GM18867 (cell line): ENCODE measurements around the gene TNFAIP2.
A peak's percentile ranks its signal among the peaks of the same experiment; 100 is the strongest.

Experiments
- ATAC-seq: cut with Tn5 transposase; IDR thresholded peaks from one replicate; pipeline ENCODE4 v1.9.1; 2021; ENCODE audit warnings: mild to moderate bottlenecking, moderate library complexity; ENCODE audit not compliant: unreplicated experiment

TNFAIP2 gene

GRCh38 chr14:103094406-103095209 is 28.7 kb upstream of the TNFAIP2 start, which contains the start of gene EXOC3L4:
Gene EXOC3L4, plus strand, starts transcription at chr14:103094725. Its CDS starts 5,495 bp downstream, at chr14:103100220.
- ATAC-seq: no peak

GRCh38 chr14:103095210-103095778 is 28.0 kb upstream of the TNFAIP2 start:
- no peak for ATAC-seq

- ATAC-seq: no peak
Measured at GRCh38 chr14:103096387-103096786, 26.9 kb upstream of the TNFAIP2 start.

GRCh38 chr14:103097244-103097993 is 25.8 kb upstream of the TNFAIP2 start:
- no peak for ATAC-seq

- no peak for ATAC-seq
Measured at GRCh38 chr14:103097994-103098957, 25.0 kb upstream of the TNFAIP2 start.

GRCh38 chr14:103099081-103099732 is 24.1 kb upstream of the TNFAIP2 start:
- no peak for ATAC-seq

- no peak for ATAC-seq
Measured at GRCh38 chr14:103099733-103100280, 23.5 kb upstream of the TNFAIP2 start.

- ATAC-seq: peak; percentile 65
Measured at GRCh38 chr14:103100281-103101121, 22.8 kb upstream of the TNFAIP2 start.

- ATAC-seq: no peak
Measured at GRCh38 chr14:103101257-103101962, 21.9 kb upstream of the TNFAIP2 start.

GRCh38 chr14:103101963-103102688 is 21.1 kb upstream of the TNFAIP2 start:
- no peak for ATAC-seq

GRCh38 chr14:103102689-103103260 is 20.5 kb upstream of the TNFAIP2 start:
- ATAC-seq: no peak

- no peak for ATAC-seq
Measured at GRCh38 chr14:103103461-103104388, 19.5 kb upstream of the TNFAIP2 start.

- ATAC-seq: no peak
Measured at GRCh38 chr14:103104389-103104653, 18.9 kb upstream of the TNFAIP2 start.

GRCh38 chr14:103104654-103105452 is 18.4 kb upstream of the TNFAIP2 start:
- ATAC-seq: peak; percentile 46

GRCh38 chr14:103105580-103106150 is 17.6 kb upstream of the TNFAIP2 start:
- peak; percentile 34 for ATAC-seq
